ENCODE data around the gene NRL.

NRL gene

DNA sequence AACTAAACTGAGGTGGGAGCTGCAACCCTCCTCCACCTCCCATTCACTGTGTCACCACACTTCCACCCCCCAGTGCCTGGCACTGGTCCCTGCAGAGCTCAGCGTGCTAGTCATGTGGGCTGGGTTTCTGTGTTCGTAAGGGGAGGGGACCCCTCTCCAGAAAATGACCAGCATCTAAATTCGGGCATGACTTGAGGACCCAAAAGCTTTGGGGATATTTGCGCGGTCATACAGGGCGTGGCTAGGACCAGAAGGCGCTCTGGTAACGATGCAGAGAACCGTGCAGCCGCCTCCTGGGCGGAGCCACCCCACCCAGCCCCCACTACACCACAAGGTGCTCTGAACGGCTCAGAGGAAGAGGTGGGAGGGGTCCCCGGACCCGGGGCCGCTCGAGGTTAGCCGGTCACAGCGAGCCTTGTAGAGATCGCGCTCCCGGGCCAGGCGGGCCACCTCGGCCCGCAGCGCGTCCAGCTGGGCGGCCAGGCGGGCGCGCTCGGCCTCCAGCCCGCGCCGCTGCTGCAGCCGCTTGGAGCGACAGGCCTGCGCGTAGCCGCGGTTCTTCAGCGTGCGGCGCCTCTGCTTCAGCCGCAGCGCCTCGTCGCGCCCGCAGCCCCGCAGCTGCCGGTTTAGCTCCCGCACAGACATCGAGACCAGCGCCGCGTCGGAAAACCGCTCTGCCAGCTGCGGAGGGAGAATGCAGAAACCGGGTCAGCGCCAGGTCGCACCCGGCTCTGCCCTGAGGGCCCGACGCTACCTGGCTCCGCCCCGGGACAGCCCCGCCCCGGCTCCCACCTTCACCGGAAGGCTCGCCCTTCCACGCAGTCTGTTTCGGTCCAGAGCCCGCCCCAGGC, 33.6 kb downstream of the NRL start:
- peak overlapping the region; percentile 74 for H3K4me3 ChIP-seq
- H3K9ac ChIP-seq (ENCODE audit: insufficient read length), result peak overlapping the region; percentile 51
- DNase-seq (ENCODE audit: low read depth, low spot score), result no peak
- TF ChIP-seq POLR2AphosphoS5 (IDR thresholded peaks at IDR 0.05; ENCODE audit: borderline replicate concordance, low read depth, low read length) (no peak), EZH2 (IDR thresholded peaks at IDR 0.05) (no peak), FOXP2 (optimal IDR thresholded peaks at IDR 0.05; ENCODE audit: control extremely low read depth, extremely low read length, insufficient read depth) (no peak)
- H3K27ac ChIP-seq, result no peak overlapping the region
- H3K36me3 ChIP-seq (ENCODE audit: insufficient read depth, low read length), result no peaks in the 10 kb centered on the region
- no peaks in the 10 kb centered on the region for H3K9me3 ChIP-seq (ENCODE audit: low read depth, low read length)

DNA sequence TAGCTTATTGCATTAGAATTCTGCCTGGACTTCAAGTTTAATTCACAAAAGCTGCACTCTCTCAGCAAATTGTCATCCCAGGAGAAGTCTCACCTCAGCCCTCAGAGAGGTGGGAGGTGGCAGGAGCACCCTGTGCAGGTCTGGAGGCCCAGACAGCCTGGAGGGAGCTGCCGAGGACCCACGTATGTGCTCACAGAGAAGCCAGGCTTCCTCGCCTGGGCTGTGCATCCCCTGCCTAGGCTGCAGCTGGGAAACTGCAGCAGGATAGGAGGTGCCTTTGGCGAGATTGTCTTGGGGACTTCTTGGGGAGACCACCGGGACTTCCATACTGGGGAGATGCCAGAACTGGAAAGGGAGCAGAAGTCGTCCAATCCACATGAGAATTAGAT, 34.6 kb downstream of the NRL start:
- Histone ChIP-seq H3K36me3 (ENCODE audit: insufficient read depth, low read length) (no peaks in the 10 kb centered on the region), H3K9me3 (ENCODE audit: low read depth, low read length) (no peaks in the 10 kb centered on the region), H3K27ac (no peak overlapping the region), H3K9ac (ENCODE audit: insufficient read length) (no peak overlapping the region), H3K4me3 (no peak overlapping the region)
- no peak for DNase-seq (ENCODE audit: low read depth, low spot score)
- TF ChIP-seq FOXP2 (optimal IDR thresholded peaks at IDR 0.05; ENCODE audit: control extremely low read depth, extremely low read length, insufficient read depth) (no peak), POLR2AphosphoS5 (IDR thresholded peaks at IDR 0.05; ENCODE audit: borderline replicate concordance, low read depth, low read length) (no peak), EZH2 (IDR thresholded peaks at IDR 0.05) (no peak)

DNA sequence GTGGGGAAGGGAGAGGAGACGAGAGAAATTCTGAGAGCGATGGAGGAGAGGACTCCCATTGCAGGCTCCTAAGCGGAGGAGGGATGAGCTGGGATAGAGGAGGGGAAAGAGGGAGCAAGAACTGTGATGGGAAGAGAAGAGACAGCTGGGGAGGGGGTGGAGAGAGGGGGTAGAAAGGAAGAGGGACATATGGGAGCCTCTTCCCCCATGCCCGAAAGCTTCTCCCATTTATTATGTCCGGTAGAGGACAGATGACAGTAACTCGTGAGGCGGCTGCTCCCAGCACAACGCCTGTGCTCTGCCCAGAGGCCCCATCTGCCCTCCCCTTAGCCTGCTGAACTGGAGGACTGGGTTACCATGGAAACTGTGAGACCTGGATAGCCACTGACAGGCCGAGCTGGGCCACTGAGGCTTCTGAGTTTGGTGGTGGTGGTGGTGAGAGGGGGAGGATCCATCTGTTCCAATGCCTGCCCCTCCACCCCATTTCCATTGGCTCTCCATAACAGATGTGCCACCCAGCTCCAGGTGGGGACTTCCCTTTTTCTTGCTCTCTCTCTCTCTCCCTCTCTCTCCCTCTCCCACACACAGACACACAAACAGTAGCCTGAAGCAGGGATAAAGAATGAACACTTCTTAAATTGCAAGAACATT, 35.1 kb downstream of the NRL start:
- TF ChIP-seq FOXP2 (optimal IDR thresholded peaks at IDR 0.05; ENCODE audit: control extremely low read depth, extremely low read length, insufficient read depth), result no peak
- TF ChIP-seq EZH2 (IDR thresholded peaks at IDR 0.05), result no peak
- Histone ChIP-seq H3K9ac (ENCODE audit: insufficient read length) (no peak overlapping the region), H3K4me3 (no peak overlapping the region), H3K27ac (no peak overlapping the region), H3K9me3 (ENCODE audit: low read depth, low read length) (no peaks in the 10 kb centered on the region), H3K36me3 (ENCODE audit: insufficient read depth, low read length) (no peaks in the 10 kb centered on the region)
- no peak for DNase-seq (ENCODE audit: low read depth, low spot score)

DNA sequence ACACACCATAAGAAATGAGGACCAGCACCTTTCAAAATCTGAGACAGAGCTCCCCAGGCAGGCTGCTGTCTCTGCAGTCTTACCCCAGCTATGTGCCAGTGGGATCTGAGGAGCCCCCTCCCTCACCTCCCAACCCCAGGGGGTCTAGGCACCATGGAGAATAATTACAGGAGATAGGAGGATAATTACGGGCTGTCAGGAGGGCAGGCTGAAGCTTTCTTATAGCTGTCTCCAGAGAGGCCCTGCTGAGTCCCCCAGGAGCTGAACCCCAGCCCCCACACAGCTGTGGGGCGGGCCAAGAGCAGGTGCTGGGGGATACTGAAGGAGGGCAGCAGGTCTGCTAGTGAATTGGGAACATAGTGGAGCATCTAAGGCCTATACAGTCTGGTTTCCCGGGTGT, 36.6 kb downstream of the NRL start:
- Histone ChIP-seq H3K27ac (no peak overlapping the region), H3K9ac (ENCODE audit: insufficient read length) (no peak overlapping the region), H3K9me3 (ENCODE audit: low read depth, low read length) (no peaks in the 10 kb centered on the region), H3K36me3 (ENCODE audit: insufficient read depth, low read length) (no peaks in the 10 kb centered on the region), H3K4me3 (no peak overlapping the region)
- no peak for TF ChIP-seq FOXP2 (optimal IDR thresholded peaks at IDR 0.05; ENCODE audit: control extremely low read depth, extremely low read length, insufficient read depth)
- TF ChIP-seq EZH2 (IDR thresholded peaks at IDR 0.05), result no peak
- TF ChIP-seq POLR2AphosphoS5 (IDR thresholded peaks at IDR 0.05; ENCODE audit: borderline replicate concordance, low read depth, low read length), result no peak
- no peak for DNase-seq (ENCODE audit: low read depth, low spot score)

DNA sequence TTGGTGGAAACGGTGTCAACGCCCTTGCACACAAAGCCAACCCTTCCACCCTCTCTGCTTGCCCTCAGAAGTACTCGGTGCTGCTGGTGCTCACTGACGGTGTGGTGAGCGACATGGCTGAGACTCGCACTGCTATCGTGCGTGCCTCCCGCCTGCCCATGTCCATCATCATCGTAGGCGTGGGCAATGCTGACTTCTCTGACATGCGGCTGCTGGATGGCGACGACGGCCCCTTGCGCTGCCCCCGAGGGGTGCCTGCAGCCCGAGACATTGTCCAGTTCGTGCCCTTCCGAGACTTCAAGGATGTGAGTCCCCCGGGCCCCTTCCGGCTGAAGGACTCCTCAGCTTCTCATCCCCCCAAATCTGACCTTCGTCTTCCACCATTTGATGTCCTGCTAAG, 37.7 kb downstream of the NRL start:
- Histone ChIP-seq H3K36me3 (ENCODE audit: insufficient read depth, low read length) (no peaks in the 10 kb centered on the region), H3K27ac (no peak overlapping the region), H3K9me3 (ENCODE audit: low read depth, low read length) (no peaks in the 10 kb centered on the region), H3K9ac (ENCODE audit: insufficient read length) (no peak overlapping the region), H3K4me3 (no peak overlapping the region)
- TF ChIP-seq FOXP2 (optimal IDR thresholded peaks at IDR 0.05; ENCODE audit: control extremely low read depth, extremely low read length, insufficient read depth) (no peak), EZH2 (IDR thresholded peaks at IDR 0.05) (no peak), POLR2AphosphoS5 (IDR thresholded peaks at IDR 0.05; ENCODE audit: borderline replicate concordance, low read depth, low read length) (no peak)
- no peak for DNase-seq (ENCODE audit: low read depth, low spot score)

DNA sequence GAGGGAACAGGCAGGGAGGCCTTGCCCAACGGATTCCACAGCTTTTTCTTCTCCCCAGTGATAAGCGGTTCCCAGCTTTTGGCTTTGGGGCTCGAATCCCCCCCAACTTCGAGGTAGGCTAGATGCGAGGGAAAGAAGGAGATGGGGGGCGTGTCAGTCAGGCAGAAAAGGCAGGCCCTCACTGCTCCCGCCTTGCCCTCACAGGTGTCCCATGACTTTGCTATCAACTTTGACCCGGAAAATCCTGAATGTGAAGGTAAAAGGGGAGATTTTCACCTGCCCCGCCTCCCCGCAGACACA, 38.5 kb downstream of the NRL start:
- TF ChIP-seq EZH2 (IDR thresholded peaks at IDR 0.05) (no peak), FOXP2 (optimal IDR thresholded peaks at IDR 0.05; ENCODE audit: control extremely low read depth, extremely low read length, insufficient read depth) (no peak), POLR2AphosphoS5 (IDR thresholded peaks at IDR 0.05; ENCODE audit: borderline replicate concordance, low read depth, low read length) (no peak)
- Histone ChIP-seq H3K9me3 (ENCODE audit: low read depth, low read length) (no peaks in the 10 kb centered on the region), H3K36me3 (ENCODE audit: insufficient read depth, low read length) (no peaks in the 10 kb centered on the region), H3K27ac (no peak overlapping the region), H3K4me3 (no peak overlapping the region), H3K9ac (ENCODE audit: insufficient read length) (no peak overlapping the region)
- no peak for DNase-seq (ENCODE audit: low read depth, low spot score)

DNA sequence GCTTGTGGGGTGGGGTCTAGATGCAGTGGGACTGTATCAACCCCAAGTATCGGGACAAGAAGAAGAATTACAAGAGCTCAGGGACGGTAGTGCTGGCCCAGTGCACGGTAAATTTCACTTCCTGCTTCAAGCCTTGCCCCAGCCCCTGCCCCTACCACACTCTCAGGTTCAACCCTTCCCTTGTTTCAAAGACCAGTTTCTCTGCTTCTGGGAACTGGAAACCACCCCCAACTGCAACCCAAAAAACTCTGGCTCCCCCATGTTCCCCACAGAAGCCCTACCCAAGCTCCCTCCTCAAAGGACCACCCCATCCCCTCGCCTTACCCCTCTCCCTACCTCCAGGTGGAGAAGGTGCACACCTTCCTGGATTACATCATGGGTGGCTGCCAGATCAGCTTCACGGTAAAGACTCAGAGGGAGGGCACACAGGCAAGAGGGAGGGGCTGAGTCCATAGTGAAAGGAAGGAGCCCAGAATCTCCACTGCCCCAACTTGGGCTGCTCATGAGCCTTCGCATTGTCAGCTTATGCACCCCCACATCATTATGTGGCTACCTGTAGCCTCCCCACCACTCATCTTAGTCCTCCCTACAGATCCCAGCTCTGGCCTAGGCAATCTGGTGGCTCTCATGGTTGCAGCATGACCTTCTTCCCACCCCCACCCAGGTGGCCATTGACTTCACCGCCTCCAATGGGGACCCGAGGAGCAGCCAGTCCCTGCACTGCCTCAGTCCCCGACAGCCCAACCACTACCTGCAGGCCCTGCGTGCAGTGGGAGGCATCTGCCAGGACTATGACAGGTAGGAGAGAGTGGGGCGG, 39.1 kb downstream of the NRL start:
- DNase-seq (ENCODE audit: low read depth, low spot score), result no peak
- Histone ChIP-seq H3K36me3 (ENCODE audit: insufficient read depth, low read length) (no peaks in the 10 kb centered on the region), H3K27ac (no peak overlapping the region), H3K9ac (ENCODE audit: insufficient read length) (no peak overlapping the region), H3K9me3 (ENCODE audit: low read depth, low read length) (no peaks in the 10 kb centered on the region), H3K4me3 (no peak overlapping the region)
- TF ChIP-seq FOXP2 (optimal IDR thresholded peaks at IDR 0.05; ENCODE audit: control extremely low read depth, extremely low read length, insufficient read depth) (no peak), EZH2 (IDR thresholded peaks at IDR 0.05) (no peak)

DNA sequence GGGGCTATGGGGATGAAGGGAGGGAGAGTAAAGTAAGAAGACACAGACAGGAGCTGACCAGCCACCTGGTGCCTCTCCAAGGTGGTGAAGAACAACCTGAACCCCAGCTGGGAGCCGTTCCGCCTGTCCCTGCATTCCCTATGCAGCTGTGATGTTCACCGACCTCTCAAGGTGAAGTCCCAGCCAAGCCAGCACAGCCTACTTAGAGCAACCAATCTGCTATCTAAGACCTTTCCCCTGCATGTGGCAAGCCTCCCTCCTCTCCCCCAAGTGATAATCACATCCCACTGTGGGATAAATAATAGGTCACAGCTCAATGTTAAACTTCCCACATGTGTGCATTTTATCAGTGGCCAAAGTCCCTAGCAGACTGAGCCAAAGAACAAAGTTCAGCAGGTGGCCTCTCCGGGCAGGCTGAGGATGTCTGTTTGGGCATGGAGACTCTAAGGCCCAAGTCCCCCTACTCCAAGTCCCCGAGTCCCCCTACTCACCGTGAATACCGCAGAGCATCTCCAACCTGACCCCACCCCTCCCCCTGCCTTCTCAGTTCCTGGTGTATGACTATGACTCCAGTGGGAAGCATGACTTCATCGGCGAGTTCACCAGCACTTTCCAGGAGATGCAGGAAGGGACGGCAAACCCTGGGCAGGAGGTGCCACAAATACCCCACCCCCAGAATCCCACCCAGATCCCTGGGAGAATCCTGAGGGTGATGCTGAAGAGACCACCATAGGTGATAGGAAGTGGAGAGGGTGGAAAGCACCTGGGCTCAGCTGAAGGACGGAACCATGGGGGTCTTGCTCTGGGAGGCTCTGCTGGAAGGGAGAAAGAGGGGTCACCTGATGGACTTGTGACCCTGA, 39.9 kb downstream of the NRL start:
- H3K4me3 ChIP-seq, result no peak overlapping the region
- DNase-seq (ENCODE audit: low read depth, low spot score), result no peak
- H3K9me3 ChIP-seq (ENCODE audit: low read depth, low read length), result no peaks in the 10 kb centered on the region

More for the DNA sequence above, 39.9 kb downstream of the NRL start:
- TF ChIP-seq FOXP2 (optimal IDR thresholded peaks at IDR 0.05; ENCODE audit: control extremely low read depth, extremely low read length, insufficient read depth), result no peak
- TF ChIP-seq EZH2 (IDR thresholded peaks at IDR 0.05), result no peak
- no peak for TF ChIP-seq POLR2AphosphoS5 (IDR thresholded peaks at IDR 0.05; ENCODE audit: borderline replicate concordance, low read depth, low read length)
- no peak overlapping the region for H3K9ac ChIP-seq (ENCODE audit: insufficient read length)
- H3K27ac ChIP-seq, result no peak overlapping the region
- no peaks in the 10 kb centered on the region for H3K36me3 ChIP-seq (ENCODE audit: insufficient read depth, low read length)

Measured in SK-N-MC (cell line).